Neural crest cell (in vitro differentiated cells): ENCODE measurements around the gene ADAMTS2. TPM values are rescaled to one million over a fixed set of nuclear protein-coding genes. Genes with fewer than 3 reads are reported as not detected.
"Not testable (repeated sequence)": the region's sequence is repeated elsewhere in the genome, so short reads cannot be mapped to it uniquely, and the experiment has no call there.

ENCODE experiments used
- DNase-seq: peaks from one replicate; pipeline ENCODE4 v3.0.0; 2021; ENCODE audit warnings: low read depth, mixed read lengths, low spot score
- H3K27ac Mint-ChIP-seq: one replicate; pipeline ENCODE4 v1.8.0; 2021; ENCODE audit warnings: mild to moderate bottlenecking, mixed read lengths; ENCODE audit not compliant: unreplicated experiment
- H3K27me3 Mint-ChIP-seq: 2 replicates; pipeline ENCODE4 v1.8.0; 2021; ENCODE audit warnings: low read depth, mild to moderate bottlenecking, mixed read lengths
- H3K36me3 Mint-ChIP-seq: 2 replicates; pipeline ENCODE4 v1.8.0; 2021; ENCODE audit warnings: low read depth, mild to moderate bottlenecking, mixed read lengths
- H3K4me1 Mint-ChIP-seq: 2 replicates; pipeline ENCODE4 v1.8.0; 2021; ENCODE audit warnings: mixed read lengths
- H3K4me3 Mint-ChIP-seq: one replicate; pipeline ENCODE4 v1.8.0; 2021; ENCODE audit warnings: mild to moderate bottlenecking, mixed read lengths
- H3K9me3 Mint-ChIP-seq: 2 replicates; pipeline ENCODE4 v1.8.0; 2021; ENCODE audit warnings: mixed read lengths
- CTCF ChIP-seq: fragments of 200-600 bp; sonication (generic); conservative IDR thresholded peaks from 2 replicates; pipeline ENCODE4 v1.5.0; 2021; ENCODE audit warnings: antibody characterized with exemption, mild to moderate bottlenecking
- total RNA-seq: library from RNA; stranded (reverse); gene quantifications from 2 replicates; pipeline ENCODE4 v1.2.1, GENCODE V29; 2021

ADAMTS2 gene
- total RNA-seq, 1 donor from 2014 or later, result 1.5 TPM

GRCh38 chr5:179112469-179113142 lies 232.7 kb downstream of the ADAMTS2 start:
- H3K27ac Mint-ChIP-seq, result no peak overlapping the region
- no peak for TF ChIP-seq CTCF
- DNase-seq, result no peak
- no peaks in the 10 kb centered on the region for H3K4me1 Mint-ChIP-seq
- no peak overlapping the region for H3K4me3 Mint-ChIP-seq
- H3K27me3 Mint-ChIP-seq, result peaks cover 9% of the 10 kb centered on the region
- peaks cover 12% of the 10 kb centered on the region for H3K9me3 Mint-ChIP-seq
- H3K36me3 Mint-ChIP-seq, result peaks cover 5% of the 10 kb centered on the region

GRCh38 chr5:179111267-179112207 lies 233.7 kb downstream of the ADAMTS2 start:
- H3K27me3 Mint-ChIP-seq, result peaks cover 9% of the 10 kb centered on the region
- peaks cover 5% of the 10 kb centered on the region for H3K36me3 Mint-ChIP-seq
- TF ChIP-seq CTCF, result no peak
- no peaks in the 10 kb centered on the region for H3K4me1 Mint-ChIP-seq
- no peak for DNase-seq
- H3K9me3 Mint-ChIP-seq, result peaks cover 17% of the 10 kb centered on the region
- no peak overlapping the region for H3K4me3 Mint-ChIP-seq
- no peak overlapping the region for H3K27ac Mint-ChIP-seq

GRCh38 chr5:179110528-179110927 lies 234.7 kb downstream of the ADAMTS2 start:
- Mint-ChIP-seq H3K36me3 (peaks cover 5% of the 10 kb centered on the region), H3K4me1 (no peaks in the 10 kb centered on the region), H3K4me3 (no peak overlapping the region), H3K27ac (no peak overlapping the region), H3K27me3 (peaks cover 9% of the 10 kb centered on the region), H3K9me3 (peaks cover 17% of the 10 kb centered on the region)
- no peak for TF ChIP-seq CTCF
- DNase-seq, result no peak

GRCh38 chr5:179101282-179101681 lies 244.0 kb downstream of the ADAMTS2 start:
- not testable (repeated sequence) for H3K4me1 Mint-ChIP-seq, H3K4me3 Mint-ChIP-seq, H3K27ac Mint-ChIP-seq, DNase-seq, H3K27me3 Mint-ChIP-seq
- Mint-ChIP-seq H3K36me3 (peaks cover 13% of the 10 kb centered on the region), H3K9me3 (peaks cover 11% of the 10 kb centered on the region)

- Mint-ChIP-seq H3K9me3 (peaks cover 36% of the 10 kb centered on the region), H3K4me3 (no peak overlapping the region), H3K27ac (no peak overlapping the region), H3K27me3 (no peaks in the 10 kb centered on the region), H3K36me3 (peaks cover 30% of the 10 kb centered on the region), H3K4me1 (no peaks in the 10 kb centered on the region)
- TF ChIP-seq CTCF, result no peak
- no peak for DNase-seq
Measured at GRCh38 chr5:179089502-179089901, 255.8 kb downstream of the ADAMTS2 start.

- no peak overlapping the region for H3K27ac Mint-ChIP-seq
- no peak for DNase-seq
- H3K9me3 Mint-ChIP-seq, result peaks cover 42% of the 10 kb centered on the region
- H3K36me3 Mint-ChIP-seq, result peaks cover 77% of the 10 kb centered on the region
- no peaks in the 10 kb centered on the region for H3K4me1 Mint-ChIP-seq
- H3K4me3 Mint-ChIP-seq, result no peak overlapping the region
- no peak for TF ChIP-seq CTCF
- H3K27me3 Mint-ChIP-seq, result no peaks in the 10 kb centered on the region
Measured at GRCh38 chr5:179080724-179081123, 264.5 kb downstream of the ADAMTS2 start.
